GM12872 (cell line): ENCODE results near the gene DSC2.

Source experiments
- TF ChIP-seq, protein P1 (sequence below): IDR thresholded peaks from 3 replicates; pipeline ENCODE4 v1.5.1; 2011; ENCODE audit warnings: low read depth, mild to moderate bottlenecking, low read length, moderate library complexity; ENCODE audit not compliant: insufficient read depth

The DSC2 gene

GRCh38 chr18:31015715-31016434, 86.3 kb downstream of the DSC2 start:
- TF ChIP-seq, protein P1, sequence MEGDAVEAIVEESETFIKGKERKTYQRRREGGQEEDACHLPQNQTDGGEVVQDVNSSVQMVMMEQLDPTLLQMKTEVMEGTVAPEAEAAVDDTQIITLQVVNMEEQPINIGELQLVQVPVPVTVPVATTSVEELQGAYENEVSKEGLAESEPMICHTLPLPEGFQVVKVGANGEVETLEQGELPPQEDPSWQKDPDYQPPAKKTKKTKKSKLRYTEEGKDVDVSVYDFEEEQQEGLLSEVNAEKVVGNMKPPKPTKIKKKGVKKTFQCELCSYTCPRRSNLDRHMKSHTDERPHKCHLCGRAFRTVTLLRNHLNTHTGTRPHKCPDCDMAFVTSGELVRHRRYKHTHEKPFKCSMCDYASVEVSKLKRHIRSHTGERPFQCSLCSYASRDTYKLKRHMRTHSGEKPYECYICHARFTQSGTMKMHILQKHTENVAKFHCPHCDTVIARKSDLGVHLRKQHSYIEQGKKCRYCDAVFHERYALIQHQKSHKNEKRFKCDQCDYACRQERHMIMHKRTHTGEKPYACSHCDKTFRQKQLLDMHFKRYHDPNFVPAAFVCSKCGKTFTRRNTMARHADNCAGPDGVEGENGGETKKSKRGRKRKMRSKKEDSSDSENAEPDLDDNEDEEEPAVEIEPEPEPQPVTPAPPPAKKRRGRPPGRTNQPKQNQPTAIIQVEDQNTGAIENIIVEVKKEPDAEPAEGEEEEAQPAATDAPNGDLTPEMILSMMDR = no peak

- TF ChIP-seq, protein P1 = no peak
Measured at GRCh38 chr18:31010601-31011000, 91.6 kb downstream of the DSC2 start.
